BLaER1 (cell line): ENCODE results near the gene ACTL10.
"Not testable (repeated sequence)": the region's sequence is repeated elsewhere in the genome, so short reads cannot be mapped to it uniquely, and the experiment has no call there.

Experiments used
- H3K27ac ChIP-seq: shearing (Covaris generic); formaldehyde crosslinking; 2 replicates; pipeline ENCODE4 v1.8.1; 2022
- H3K27me3 ChIP-seq: shearing (Covaris generic); formaldehyde crosslinking; 2 replicates; pipeline ENCODE4 v1.8.1; 2022
- H3K36me3 ChIP-seq: shearing (Covaris generic); formaldehyde crosslinking; 2 replicates; pipeline ENCODE4 v1.8.1; 2022
- H3K4me1 ChIP-seq: shearing (Covaris generic); formaldehyde crosslinking; 2 replicates; pipeline ENCODE4 v1.8.1; 2022
- H3K4me2 ChIP-seq: shearing (Covaris generic); formaldehyde crosslinking; 2 replicates; pipeline ENCODE4 v1.8.1; 2022
- H3K4me3 ChIP-seq: shearing (Covaris generic); formaldehyde crosslinking; 2 replicates; pipeline ENCODE4 v1.8.1; 2022
- H3K9ac ChIP-seq: shearing (Covaris generic); formaldehyde crosslinking; 2 replicates; pipeline ENCODE4 v1.8.1; 2022
- H3K9me3 ChIP-seq: shearing (Covaris generic); formaldehyde crosslinking; 2 replicates; pipeline ENCODE4 v1.8.1; 2022
- H4K20me1 ChIP-seq: shearing (Covaris generic); formaldehyde crosslinking; 2 replicates; pipeline ENCODE4 v1.8.1; 2022
- Cebpa-rat ChIP-seq: shearing (Covaris generic); IDR thresholded peaks from 2 replicates; pipeline ENCODE4 v1.8.1; 2022

The ACTL10 gene

DNA sequence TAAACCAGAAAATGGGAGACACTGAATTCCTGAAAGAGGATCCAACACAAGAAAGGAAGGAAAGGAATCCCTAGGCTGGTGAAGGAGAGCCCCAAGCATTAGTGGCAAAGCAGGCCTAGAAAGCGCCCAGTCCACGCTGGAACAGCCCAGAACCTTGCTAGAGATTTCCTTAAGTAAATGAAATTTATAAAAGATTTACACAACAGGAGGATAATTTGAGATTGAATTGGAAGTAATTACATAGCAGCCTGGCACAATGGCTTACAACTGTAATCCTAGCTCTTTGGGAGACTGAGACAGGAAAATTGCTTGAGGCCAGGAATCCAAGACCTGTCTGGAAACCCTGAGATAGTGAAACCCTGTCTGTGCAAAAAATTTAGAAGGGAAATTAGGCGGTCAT is 31.4 kb upstream of the ACTL10 start:
- Histone ChIP-seq H3K4me1 (no peaks in the 10 kb centered on the region), H3K36me3 (peaks cover 77% of the 10 kb centered on the region), H3K9me3 (no peaks in the 10 kb centered on the region), H3K9ac (no peak overlapping the region), H3K4me2 (no peak overlapping the region), H3K4me3 (no peak overlapping the region), H3K27ac (no peak overlapping the region), H4K20me1 (no peaks in the 10 kb centered on the region), H3K27me3 (no peaks in the 10 kb centered on the region)
- no peak for TF ChIP-seq Cebpa-rat

DNA sequence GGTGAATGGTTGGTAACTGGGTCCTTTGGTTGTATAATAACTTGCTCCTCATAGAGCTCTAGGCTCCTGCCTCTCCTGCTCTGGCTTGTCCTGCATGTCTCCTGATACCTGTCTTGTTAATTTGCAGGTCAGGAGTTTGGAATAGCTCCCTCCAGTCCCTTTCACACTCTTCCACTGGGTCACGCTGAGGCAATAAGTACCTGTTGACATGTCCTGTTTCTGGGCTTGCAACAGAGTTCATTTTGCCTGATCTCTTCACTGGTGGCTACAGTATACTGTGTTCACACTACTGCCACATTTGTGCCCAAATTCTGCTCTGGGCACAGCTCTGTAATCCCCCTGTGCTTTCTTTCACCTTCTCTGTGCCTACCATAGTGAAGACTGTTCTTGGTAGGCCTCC is 30.0 kb upstream of the ACTL10 start:
- no peak for TF ChIP-seq Cebpa-rat
- H3K36me3 ChIP-seq = peaks cover 77% of the 10 kb centered on the region

DNA sequence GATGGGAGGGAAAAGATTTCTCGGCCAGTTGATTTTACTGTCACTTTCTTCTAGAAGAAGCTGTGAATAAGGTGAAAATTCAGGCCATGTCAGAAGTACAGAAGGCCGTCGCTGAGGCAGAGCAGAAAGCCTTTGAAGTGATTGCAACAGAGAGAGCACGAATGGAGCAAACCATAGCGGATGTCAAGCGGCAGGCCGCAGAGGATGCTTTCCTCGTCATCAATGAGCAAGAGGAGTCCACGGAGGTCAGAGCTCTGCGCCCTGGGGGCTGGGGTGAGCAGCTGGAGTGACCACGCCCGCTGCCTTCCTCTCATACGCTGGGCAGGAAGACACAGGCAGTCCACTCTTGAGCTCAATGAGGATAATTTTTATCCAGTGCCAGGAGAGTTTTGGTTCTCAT is 26.5 kb upstream of the ACTL10 start:
- H4K20me1 ChIP-seq = 0 out of 2 replicates have a peak, but pooled peaks cover 9% of the 10 kb centered on the region
- no peak for TF ChIP-seq Cebpa-rat
- no peaks in the 10 kb centered on the region for H3K9me3 ChIP-seq
- H3K27ac ChIP-seq = no peak overlapping the region
- H3K4me1 ChIP-seq = no peaks in the 10 kb centered on the region
- no peak overlapping the region for H3K4me2 ChIP-seq
- no peaks in the 10 kb centered on the region for H3K27me3 ChIP-seq
- no peak overlapping the region for H3K9ac ChIP-seq
- H3K36me3 ChIP-seq = peaks cover 83% of the 10 kb centered on the region
- H3K4me3 ChIP-seq = no peak overlapping the region

More for the DNA sequence above, 30.0 kb upstream of the ACTL10 start:
- H3K4me2 ChIP-seq = no peak overlapping the region
- H3K9me3 ChIP-seq = no peaks in the 10 kb centered on the region
- no peak overlapping the region for H3K9ac ChIP-seq
- no peaks in the 10 kb centered on the region for H3K4me1 ChIP-seq
- H3K27ac ChIP-seq = no peak overlapping the region
- no peak overlapping the region for H3K4me3 ChIP-seq
- no peaks in the 10 kb centered on the region for H4K20me1 ChIP-seq
- no peaks in the 10 kb centered on the region for H3K27me3 ChIP-seq

DNA sequence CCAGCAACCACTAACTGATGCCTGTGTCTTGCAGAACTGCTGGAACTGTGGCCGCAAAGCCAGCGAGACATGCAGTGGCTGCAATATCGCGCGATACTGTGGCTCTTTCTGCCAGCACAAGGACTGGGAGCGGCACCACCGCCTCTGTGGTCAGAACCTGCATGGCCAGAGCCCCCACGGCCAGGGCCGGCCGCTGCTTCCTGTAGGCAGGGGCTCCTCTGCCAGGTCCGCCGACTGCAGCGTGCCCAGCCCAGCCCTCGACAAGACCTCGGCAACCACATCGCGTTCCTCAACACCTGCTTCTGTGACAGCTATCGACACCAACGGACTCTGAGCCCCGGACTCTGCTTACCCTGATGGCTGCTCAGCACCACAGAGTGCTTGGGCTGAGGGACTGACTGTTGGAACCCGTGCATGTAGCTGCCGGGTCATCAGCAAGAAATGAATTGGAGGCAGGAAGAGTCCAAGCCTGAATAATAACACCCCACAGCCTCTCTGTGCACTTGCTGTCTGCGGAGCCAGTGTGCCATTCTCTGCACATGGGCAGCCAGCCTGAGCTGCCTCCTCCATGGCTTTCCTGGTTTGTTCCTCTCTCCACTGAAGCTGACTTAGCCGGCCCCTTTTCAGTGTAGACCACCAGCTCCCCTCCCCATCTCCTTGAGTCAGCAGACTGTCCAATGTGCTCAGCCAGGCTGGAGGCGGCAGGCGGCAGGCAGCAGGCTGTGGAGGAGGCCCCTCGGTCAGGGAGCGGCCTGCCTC is 22.3 kb upstream of the ACTL10 start:
- no peak for TF ChIP-seq Cebpa-rat
- H3K27me3 ChIP-seq = no peaks in the 10 kb centered on the region
- no peaks in the 10 kb centered on the region for H3K9me3 ChIP-seq
- no peak overlapping the region for H3K4me3 ChIP-seq
- peaks cover 77% of the 10 kb centered on the region for H3K36me3 ChIP-seq
- no peak overlapping the region for H3K4me2 ChIP-seq
- peaks cover 24% of the 10 kb centered on the region for H3K4me1 ChIP-seq
- H3K27ac ChIP-seq = no peak overlapping the region
- H4K20me1 ChIP-seq = peaks cover 39% of the 10 kb centered on the region
- H3K9ac ChIP-seq = no peak overlapping the region

DNA sequence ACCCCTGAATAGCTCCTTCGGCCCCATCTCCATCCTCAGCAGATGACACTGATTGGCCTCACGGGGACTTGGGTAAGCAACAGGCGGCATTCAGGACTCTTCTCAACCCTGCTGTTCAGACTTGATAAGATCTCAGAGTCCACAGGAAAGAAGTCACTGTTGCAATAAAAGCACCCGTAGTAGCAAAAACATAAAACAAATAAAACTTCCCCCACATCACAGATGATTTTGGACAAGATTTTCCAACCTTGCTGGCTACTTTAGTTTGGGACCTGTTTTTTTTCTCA is 21.7 kb upstream of the ACTL10 start:
- Histone ChIP-seq H3K36me3 (peaks cover 72% of the 10 kb centered on the region), H3K4me1 (peaks cover 24% of the 10 kb centered on the region), H3K9ac (no peak overlapping the region), H3K4me3 (no peak overlapping the region), H3K27me3 (no peaks in the 10 kb centered on the region), H3K4me2 (no peak overlapping the region), H3K9me3 (no peaks in the 10 kb centered on the region), H3K27ac (no peak overlapping the region), H4K20me1 (peaks cover 39% of the 10 kb centered on the region)
- TF ChIP-seq Cebpa-rat = no peak

DNA sequence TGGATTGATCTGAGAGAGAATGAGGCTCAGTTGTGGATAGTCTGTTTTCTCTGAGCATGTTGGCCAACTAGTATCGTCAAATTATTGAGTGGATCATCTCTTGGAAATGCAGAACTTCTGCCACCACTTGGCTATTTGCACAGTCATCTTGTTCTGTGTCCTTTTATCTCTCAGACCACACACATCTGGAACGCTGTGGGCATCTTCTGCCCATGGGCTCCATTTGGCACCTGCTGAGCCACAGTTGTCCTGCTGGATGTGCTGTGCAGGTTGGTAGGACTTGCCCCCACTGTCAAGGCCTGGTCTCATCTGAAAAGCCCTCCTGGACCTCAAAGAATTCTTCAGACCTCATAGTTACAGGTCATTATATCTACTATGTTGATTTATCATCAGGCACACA is 21.3 kb upstream of the ACTL10 start:
- Histone ChIP-seq H3K4me1 (peaks cover 24% of the 10 kb centered on the region), H3K36me3 (peaks cover 68% of the 10 kb centered on the region), H3K9me3 (no peaks in the 10 kb centered on the region), H3K27ac (no peak overlapping the region), H4K20me1 (peaks cover 39% of the 10 kb centered on the region), H3K27me3 (no peaks in the 10 kb centered on the region), H3K9ac (no peak overlapping the region), H3K4me2 (no peak overlapping the region), H3K4me3 (no peak overlapping the region)
- TF ChIP-seq Cebpa-rat = no peak

DNA sequence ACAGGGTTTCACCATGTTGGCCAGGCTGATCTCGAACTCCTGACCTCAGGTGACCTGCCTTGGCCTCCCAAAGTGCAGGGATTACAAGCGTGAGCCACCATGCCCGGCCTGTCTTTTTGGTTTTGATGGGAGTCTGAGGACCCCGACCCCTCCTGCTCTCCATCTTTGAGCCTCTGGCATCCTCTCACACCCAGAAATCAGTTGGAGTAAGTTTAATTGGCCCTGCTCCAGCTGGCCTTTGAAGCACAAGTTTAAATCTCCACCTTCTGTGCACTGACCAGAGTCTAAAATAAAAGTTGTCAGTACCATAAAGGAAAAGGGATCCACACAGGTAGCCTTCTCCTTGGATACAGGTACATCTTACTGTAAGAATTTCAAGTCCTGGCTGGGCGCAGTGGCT is 20.6 kb upstream of the ACTL10 start:
- no peak overlapping the region for H3K4me3 ChIP-seq
- no peak overlapping the region for H3K27ac ChIP-seq
- H3K4me1 ChIP-seq = peaks cover 24% of the 10 kb centered on the region
- no peaks in the 10 kb centered on the region for H3K9me3 ChIP-seq
- peaks cover 60% of the 10 kb centered on the region for H3K36me3 ChIP-seq
- no peak overlapping the region for H3K9ac ChIP-seq
- H4K20me1 ChIP-seq = peaks cover 39% of the 10 kb centered on the region
- no peaks in the 10 kb centered on the region for H3K27me3 ChIP-seq
- no peak overlapping the region for H3K4me2 ChIP-seq
- TF ChIP-seq Cebpa-rat = no peak

DNA sequence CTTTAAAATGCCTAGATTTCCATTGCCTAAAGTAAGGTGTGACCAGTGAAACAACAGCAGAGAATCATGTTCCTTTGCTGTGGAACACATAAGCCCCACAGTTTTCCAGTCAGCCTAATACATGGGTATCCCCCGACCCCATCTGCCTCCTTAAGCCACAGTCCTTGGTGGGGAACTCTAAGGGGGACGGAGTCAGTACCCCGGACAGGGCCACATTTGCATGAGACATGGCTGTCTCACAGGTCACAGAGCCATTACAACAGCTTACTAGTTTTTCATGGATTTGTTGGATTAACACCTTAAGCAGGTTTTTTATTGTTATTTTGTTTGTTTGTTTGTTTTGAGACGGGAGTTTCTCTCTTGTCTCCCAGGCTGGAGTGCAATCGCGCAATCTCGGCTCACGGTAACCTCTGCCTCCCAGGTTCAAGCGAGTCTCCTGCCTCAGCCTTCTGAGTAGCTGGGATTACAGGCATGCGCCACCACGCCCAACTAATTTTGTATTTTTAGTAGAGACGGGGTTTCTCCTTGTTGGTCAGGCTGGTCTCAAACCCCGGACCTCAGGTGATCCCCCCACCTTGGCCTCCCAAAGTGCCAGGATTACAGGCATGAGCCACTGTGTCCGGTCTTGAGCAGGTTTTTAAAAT is 19.7 kb upstream of the ACTL10 start:
- peaks cover 39% of the 10 kb centered on the region for H4K20me1 ChIP-seq
- not testable (repeated sequence) for H3K9ac ChIP-seq, H3K27me3 ChIP-seq, H3K4me3 ChIP-seq, H3K27ac ChIP-seq, H3K9me3 ChIP-seq
- peaks cover 24% of the 10 kb centered on the region for H3K4me1 ChIP-seq
- H3K36me3 ChIP-seq = peaks cover 51% of the 10 kb centered on the region
- H3K4me2 ChIP-seq = peak overlapping the region; percentile 30; the same call in 1 of the 2 replicates

DNA sequence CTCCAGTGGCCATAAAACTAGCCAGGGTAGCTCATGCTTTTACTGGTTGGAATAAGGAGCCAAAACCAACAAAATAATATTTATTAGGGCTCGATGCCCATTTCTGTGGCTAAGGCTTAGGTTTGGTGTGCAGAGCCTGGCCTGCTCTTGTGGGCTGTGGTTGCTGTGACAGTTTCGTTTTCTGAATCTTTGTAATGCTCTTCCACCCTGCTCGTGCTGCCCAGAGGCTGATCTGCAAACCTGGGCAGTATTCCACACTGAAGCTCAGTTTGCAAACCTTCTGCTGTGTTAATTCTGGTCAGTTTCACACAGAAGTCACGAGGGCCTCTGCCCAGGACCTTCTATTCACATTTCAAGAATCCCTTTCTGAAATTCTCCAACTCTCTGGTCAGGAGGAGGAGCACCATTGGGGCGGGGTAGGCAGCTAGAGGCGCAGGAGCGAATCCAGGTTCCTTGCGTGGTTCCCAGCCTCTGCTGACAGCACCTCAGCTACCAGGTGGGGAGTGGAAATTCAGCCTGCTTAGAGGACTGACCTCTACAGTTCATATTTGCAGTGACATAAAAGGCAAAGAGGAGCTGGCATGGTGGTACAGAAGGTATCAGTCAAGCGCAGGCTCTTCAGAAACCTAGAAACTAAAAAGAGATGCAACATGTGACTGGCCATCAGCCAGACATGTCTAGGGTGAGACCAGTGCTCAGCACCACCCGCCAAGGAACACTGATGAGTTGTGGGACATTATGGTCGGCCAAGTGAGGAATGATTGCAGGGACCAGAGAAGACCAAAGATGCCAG is 18.9 kb upstream of the ACTL10 start:
- no peak for TF ChIP-seq Cebpa-rat
- Histone ChIP-seq H4K20me1 (peaks cover 39% of the 10 kb centered on the region), H3K36me3 (peaks cover 44% of the 10 kb centered on the region), H3K27ac (0 out of 2 replicates have a peak overlapping the region, but pooled peaks have one; percentile 6), H3K27me3 (no peaks in the 10 kb centered on the region), H3K4me1 (peaks cover 24% of the 10 kb centered on the region), H3K4me3 (no peak overlapping the region), H3K4me2 (peak overlapping the region; percentile 30), H3K9me3 (no peaks in the 10 kb centered on the region), H3K9ac (peak overlapping the region; percentile 14; the same call in 1 of the 2 replicates)
